Suprapubic skin (tissue), 4 donors: Measurements from ENCODE around the gene ZNF428.

ENCODE experiments used
- EP300 ChIP-seq: sonication (generic); formaldehyde crosslinking; IDR thresholded peaks from one replicate; pipeline ENCODE4 v1.6.1; 2017; ENCODE audit warnings: antibody characterized with exemption
- POLR2A ChIP-seq, 2 donors: fragments of 450-650 bp; IDR thresholded peaks; one replicate each; pipeline ENCODE4 v1.6.1; 2017; ENCODE audit warnings: antibody characterized with exemption in 2 of 2, mild to moderate bottlenecking in 2 of 2, moderate library complexity in 2 of 2
- POLR2AphosphoS5 ChIP-seq, 3 donors: sonication (generic); formaldehyde crosslinking; IDR thresholded peaks; one replicate each; pipeline ENCODE4 v1.6.1; 2017; ENCODE audit warnings: antibody characterized with exemption in 3 of 3
- TF ChIP-seq, protein P1 (sequence below), 2 donors: fragments of 200-600 bp in 1 of 2; fragments of 450-650 bp in 1 of 2; sonication (generic) in 1 of 2; IDR thresholded peaks; one replicate each; pipeline ENCODE4 v1.5.1; 2016 to 2019; ENCODE audit warnings: antibody characterized with exemption in 2 of 2, mild to moderate bottlenecking in 1 of 2, moderate library complexity in 1 of 2

DNA sequence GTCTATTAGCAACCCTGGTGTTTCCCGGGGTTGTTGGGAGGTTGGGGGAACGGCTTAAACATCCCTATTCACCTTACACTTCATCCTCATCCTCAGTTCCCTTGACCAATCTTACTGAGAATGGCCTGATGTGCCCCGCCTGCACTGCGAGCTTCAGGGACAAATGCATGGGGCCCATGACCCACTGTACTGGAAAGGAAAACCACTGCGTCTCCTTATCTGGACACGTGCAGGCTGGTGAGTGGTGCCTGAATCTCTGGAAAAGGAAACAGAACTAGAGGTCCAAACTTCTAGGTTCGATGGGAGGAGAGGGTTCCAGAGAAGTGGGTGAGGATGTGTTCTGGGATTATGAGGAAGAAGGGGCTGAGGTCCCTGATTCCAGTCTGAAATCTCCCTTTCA lies 38.0 kb downstream of the ZNF428 start:
- TF ChIP-seq, protein P1, sequence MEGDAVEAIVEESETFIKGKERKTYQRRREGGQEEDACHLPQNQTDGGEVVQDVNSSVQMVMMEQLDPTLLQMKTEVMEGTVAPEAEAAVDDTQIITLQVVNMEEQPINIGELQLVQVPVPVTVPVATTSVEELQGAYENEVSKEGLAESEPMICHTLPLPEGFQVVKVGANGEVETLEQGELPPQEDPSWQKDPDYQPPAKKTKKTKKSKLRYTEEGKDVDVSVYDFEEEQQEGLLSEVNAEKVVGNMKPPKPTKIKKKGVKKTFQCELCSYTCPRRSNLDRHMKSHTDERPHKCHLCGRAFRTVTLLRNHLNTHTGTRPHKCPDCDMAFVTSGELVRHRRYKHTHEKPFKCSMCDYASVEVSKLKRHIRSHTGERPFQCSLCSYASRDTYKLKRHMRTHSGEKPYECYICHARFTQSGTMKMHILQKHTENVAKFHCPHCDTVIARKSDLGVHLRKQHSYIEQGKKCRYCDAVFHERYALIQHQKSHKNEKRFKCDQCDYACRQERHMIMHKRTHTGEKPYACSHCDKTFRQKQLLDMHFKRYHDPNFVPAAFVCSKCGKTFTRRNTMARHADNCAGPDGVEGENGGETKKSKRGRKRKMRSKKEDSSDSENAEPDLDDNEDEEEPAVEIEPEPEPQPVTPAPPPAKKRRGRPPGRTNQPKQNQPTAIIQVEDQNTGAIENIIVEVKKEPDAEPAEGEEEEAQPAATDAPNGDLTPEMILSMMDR (IDR thresholded peaks at IDR 0.05) = no peak
- TF ChIP-seq POLR2AphosphoS5 (IDR thresholded peaks at IDR 0.05) = no peak
- TF ChIP-seq POLR2A (IDR thresholded peaks at IDR 0.05) = no peak
- TF ChIP-seq EP300 = no peak
